K562 (cell line): ENCODE results near the gene ADAMTS2.

Source experiments
- BCL6 ChIP-seq: fragments of 250-450 bp; sonication (Bioruptor Pico); IDR thresholded peaks from 2 replicates; pipeline ENCODE4 v1.4.0; 2020
- BMI1 ChIP-seq: fragments of 150-350 bp; IDR thresholded peaks from 2 replicates; pipeline ENCODE4 v1.6.1; 2014; ENCODE audit warnings: low read length
- CTCF ChIP-seq, 3 experiments: IDR thresholded peaks in 2 of 3; conservative IDR thresholded peaks in 1 of 3; 2 replicates each; pipeline ENCODE4 v1.5.1; 2011 to 2012; ENCODE audit warnings: low read length in 3 of 3, mild to moderate bottlenecking in 3 of 3, control low read depth in 2 of 3, improper control_type of control experiment in 1 of 3, inconsistent platforms in 1 of 3, low read depth in 1 of 3, mixed read lengths in 1 of 3, moderate library complexity in 1 of 3; ENCODE audit not compliant: insufficient read depth in 2 of 3
- EP300 ChIP-seq: IDR thresholded peaks from 2 replicates; pipeline ENCODE4 v1.6.1; 2012; ENCODE audit warnings: low read length, improper control_type of control experiment
- MIER1 ChIP-seq: fragments of 450-650 bp; IDR thresholded peaks from 2 replicates; pipeline ENCODE4 v1.6.1; 2016; ENCODE audit warnings: antibody characterized with exemption, mild to moderate bottlenecking, low read depth
- MLX ChIP-seq, 2 experiments: fragments of 450-650 bp in 1 of 2; sonication (generic) in 1 of 2; formaldehyde crosslinking; conservative IDR thresholded peaks; 2 replicates each; pipeline versions ENCODE4 v1.4.0 to v1.8.1; 2020 to 2022; ENCODE audit warnings: mild to moderate bottlenecking in 1 of 2, missing genetic modification reagents in 1 of 2
- PCBP1 ChIP-seq: fragments of 200-400 bp; formaldehyde crosslinking; IDR thresholded peaks from 2 replicates; pipeline ENCODE4 v1.6.1; 2018; ENCODE audit warnings: mild to moderate bottlenecking, low read depth, low read length; ENCODE audit not compliant: poor library complexity, severe bottlenecking
- POLR2AphosphoS5 ChIP-seq: IDR thresholded peaks from 2 replicates; pipeline ENCODE4 v1.6.1; 2011; ENCODE audit warnings: mild to moderate bottlenecking, low read depth, low read length, moderate library complexity; ENCODE audit not compliant: control insufficient read depth, insufficient read depth
- REST ChIP-seq, 2 experiments: fragments of 450-650 bp; formaldehyde crosslinking in 1 of 2; IDR thresholded peaks; 2 replicates each; pipeline versions ENCODE4 v1.4.0 to v1.6.1; 2014 to 2020; ENCODE audit warnings: mild to moderate bottlenecking in 2 of 2, borderline replicate concordance in 1 of 2, low read depth in 1 of 2
- SMARCA5 ChIP-seq: fragments of 450-650 bp; IDR thresholded peaks from 2 replicates; pipeline ENCODE4 v1.6.1; 2016
- SP2 ChIP-seq: IDR thresholded peaks from 2 replicates; pipeline ENCODE4 v1.6.1; 2011; ENCODE audit warnings: mild to moderate bottlenecking, low read depth, low read length, moderate library complexity; ENCODE audit not compliant: poor library complexity, severe bottlenecking; ENCODE audit errors: extremely low read depth
- UBTF ChIP-seq, 2 experiments: IDR thresholded peaks; 2 replicates each; pipeline ENCODE4 v1.6.1; 2012; ENCODE audit warnings: improper control_type of control experiment in 2 of 2, low read depth in 2 of 2, low read length in 2 of 2, borderline replicate concordance in 1 of 2
- ZNF764 ChIP-seq: fragments of 250-450 bp; sonication (Bioruptor Pico); IDR thresholded peaks from 2 replicates; pipeline ENCODE4 v1.4.0; 2020; ENCODE audit warnings: low read depth, mild to moderate bottlenecking, moderate library complexity

- TF ChIP-seq UBTF (IDR thresholded peaks at IDR 0.05; ENCODE audit: borderline replicate concordance in 1 of 2, low read depth in 2 of 2, low read length in 2 of 2) (no peak), SP2 (no peak), MLX (CRISPR knock-in tag; conservative IDR thresholded peaks at IDR 0.05) (no peak), SMARCA5 (no peak), CTCF (IDR thresholded peaks at IDR 0.05 in 2 of 3, conservative IDR thresholded peaks at IDR 0.05 in 1 of 3; ENCODE audit: insufficient read depth in 2 of 3, low read depth in 1 of 3, low read length in 3 of 3) (no peak), PCBP1 (no peak), ZNF764 (CRISPR knock-in tag) (no peak), BCL6 (no peak), POLR2AphosphoS5 (no peak), REST (IDR thresholded peaks at IDR 0.05; ENCODE audit: borderline replicate concordance) (no peak), REST (CRISPR knock-in tag; IDR thresholded peaks at IDR 0.05; ENCODE audit: low read depth) (no peak), EP300 (no peak), BMI1 (no peak), MIER1 (no peak)
These were observed 40.7 kb upstream of the ADAMTS2 start for GRCh38 chr5:179385914-179386313.
